HG02610 (cell line): Measurements from ENCODE around the gene ERICH2.
A peak's percentile ranks its signal among the peaks of the same experiment; 100 is the strongest.
"Not testable (repeated sequence)": the region's sequence is repeated elsewhere in the genome, so short reads cannot be mapped to it uniquely, and the experiment has no call there.

ENCODE experiments used
- ATAC-seq: cut with Tn5 transposase; IDR thresholded peaks from one replicate; pipeline ENCODE4 v1.9.1; 2021; ENCODE audit warnings: mild to moderate bottlenecking, moderate library complexity; ENCODE audit not compliant: unreplicated experiment

Gene ERICH2

GRCh38 chr2:170770008-170770605, at the start of gene ERICH2:
ERICH2 (plus strand) TSS chr2:170770378; CDS start chr2:170770682, 304 bp downstream.
- ATAC-seq: peak; percentile 57

DNA sequence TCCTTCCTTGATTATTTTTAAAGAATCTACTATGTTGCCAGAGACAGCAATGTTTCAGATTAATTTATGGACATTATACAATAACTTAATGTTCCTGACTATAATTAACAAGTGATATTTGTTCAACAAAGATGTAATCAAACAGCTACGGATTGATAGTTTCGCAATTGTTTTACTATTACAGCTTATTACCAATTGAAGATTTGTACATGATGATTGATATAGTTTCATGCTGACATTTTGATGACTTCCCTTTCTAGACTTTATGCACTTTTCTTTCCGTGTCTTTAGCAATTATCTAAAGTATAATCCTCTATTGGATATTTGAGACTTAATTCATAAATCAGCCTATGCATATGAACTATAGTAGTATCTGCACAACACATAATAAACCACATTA, 48.5 kb upstream of the ERICH2 start:
- ATAC-seq: no peak

DNA sequence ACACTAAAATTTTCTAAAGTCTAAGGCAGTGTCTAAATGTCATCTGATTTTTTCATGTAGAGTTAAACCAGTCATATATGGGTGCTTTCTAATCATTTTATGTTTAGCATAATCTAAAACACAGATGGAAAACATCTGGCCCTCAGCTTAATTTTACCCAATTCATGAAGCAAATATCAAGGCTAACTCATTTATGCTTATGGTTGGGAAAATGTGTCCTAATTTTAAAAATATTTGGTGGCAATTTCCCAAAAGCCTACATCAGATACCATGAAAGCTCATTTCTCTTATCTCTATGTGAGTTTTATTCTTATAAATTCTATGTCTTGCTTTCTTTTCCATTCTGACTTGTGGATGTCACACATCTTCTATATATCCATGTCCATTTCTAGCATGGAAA, 47.9 kb upstream of the ERICH2 start:
- ATAC-seq: no peak

- no peak for ATAC-seq
These were observed 46.7 kb upstream of the ERICH2 start for GRCh38 chr2:170723446-170723958.

DNA sequence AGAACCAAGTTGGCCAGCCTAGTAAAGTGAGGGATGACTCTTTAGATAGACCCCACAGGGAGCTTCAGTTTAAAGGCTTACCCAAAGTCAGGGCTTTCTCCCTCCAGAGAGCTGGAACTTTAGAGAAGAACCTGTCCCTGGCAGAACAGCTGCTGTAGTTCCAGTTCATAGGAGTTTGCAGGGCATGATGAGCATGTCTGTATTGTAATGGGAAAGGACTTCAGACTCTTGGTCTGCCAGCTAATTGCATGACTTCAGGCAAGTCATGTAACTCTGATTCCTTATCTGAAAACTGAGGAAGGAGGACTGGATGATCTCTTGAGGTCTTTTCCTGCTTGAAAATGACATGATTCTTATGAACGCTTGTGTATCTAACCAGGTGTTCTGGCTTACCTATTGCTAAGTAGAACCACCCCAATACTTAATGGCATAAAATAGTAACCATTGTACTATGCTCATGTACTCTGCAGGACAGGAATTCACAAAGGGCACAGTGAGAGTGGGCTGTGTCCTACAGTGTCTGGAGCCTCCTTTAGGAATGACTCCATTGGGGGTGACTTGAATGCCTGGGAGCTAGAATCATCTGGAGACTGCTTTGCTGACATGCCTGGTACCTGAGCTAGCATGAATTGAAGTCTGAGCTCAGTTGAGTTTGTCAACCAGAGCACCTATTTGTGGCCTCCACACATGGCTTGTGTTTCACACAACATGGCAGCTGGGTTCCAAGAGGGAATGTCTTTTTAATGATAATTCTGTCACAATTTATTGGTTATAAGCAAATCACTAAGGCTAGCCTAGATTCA, 36.2 kb upstream of the ERICH2 start:
- ATAC-seq: no peak

DNA sequence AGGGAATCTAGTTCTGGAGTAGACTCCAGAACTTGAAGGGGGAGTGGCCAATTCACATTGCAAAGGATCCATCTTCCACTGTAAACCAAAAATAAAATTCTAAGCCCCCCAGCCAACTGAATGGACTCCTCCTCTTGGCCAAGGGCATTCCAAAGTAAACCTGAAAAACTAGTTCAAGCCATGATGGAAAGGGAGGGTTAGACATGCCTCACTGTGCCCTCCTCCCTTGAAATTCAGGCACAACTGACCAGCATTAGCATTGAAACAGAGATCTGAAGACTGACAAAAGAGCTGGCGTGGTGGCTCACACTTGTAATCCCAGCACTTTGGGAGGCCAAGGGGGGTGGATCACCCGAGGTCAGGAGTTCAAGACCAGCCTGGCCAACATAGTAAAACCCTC, 35.6 kb upstream of the ERICH2 start:
- not testable (repeated sequence) for ATAC-seq

GRCh38 chr2:170736628-170737027, 33.5 kb upstream of the ERICH2 start:
- no peak for ATAC-seq

DNA sequence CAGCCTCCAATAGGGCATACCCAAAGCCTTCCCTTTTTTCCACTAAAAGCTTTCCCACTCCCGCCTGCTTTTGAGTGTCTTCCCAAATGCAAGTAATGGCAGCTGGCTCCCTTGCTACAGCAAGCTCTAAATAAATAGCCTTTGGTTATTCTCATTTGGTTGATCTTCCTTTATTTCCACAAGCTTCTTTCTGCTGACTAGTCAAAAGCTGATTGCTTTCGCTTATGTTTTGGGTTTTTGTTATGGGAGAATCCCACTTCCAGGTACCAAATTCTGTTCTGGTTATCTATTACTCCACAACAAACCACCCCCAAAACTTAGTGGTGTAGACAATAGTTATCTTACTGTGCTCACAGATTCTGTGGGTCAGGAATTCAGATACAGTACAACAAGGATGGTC, 32.8 kb upstream of the ERICH2 start:
- no peak for ATAC-seq

DNA sequence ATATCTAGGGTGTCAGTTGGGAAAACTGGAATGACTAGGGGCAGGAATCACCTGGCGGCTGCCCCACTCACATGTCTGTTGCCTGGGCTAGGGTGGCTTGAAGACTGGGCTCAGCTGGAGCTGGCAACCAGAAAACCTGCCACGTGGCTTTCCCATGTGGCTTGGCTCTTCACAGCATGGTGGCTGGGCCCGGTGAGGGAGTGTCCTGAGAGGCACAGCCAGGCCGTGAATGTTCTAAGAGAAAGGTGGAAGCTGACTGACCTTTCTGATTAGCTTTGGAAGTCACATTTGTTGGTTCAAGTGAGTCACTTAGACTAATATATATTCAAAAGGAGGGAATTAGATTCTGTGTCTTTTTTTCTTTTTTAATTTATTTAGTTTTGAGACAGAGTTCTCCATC, 32.4 kb upstream of the ERICH2 start:
- no peak for ATAC-seq

- no peak for ATAC-seq
These were observed 31.1 kb upstream of the ERICH2 start for GRCh38 chr2:170739048-170739447.

DNA sequence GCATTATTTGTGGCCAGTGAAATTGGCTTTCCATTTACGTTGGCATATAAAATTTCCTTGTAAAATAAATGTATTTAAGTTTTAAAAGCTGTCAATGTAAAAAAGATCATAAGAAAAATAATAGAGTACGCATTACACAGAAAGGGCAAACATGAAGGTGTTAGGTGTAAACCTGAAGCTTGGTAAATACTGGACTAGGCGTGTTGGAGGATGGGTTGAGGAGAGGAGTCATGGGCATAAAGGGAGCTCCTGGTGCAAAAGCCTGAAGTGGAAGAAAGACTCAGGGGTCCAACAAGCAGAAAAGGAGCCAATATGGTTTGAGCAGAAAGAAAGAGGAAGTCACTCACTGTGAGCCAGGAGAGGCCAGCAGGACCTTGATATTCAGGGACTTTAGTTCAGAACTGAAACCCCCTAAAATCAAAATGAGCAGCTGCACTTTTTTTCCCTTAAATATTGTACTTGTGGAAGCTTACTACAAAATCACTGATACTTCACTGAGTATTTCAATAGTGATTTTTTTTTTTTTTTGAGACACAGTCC, 30.6 kb upstream of the ERICH2 start:
- no peak for ATAC-seq

DNA sequence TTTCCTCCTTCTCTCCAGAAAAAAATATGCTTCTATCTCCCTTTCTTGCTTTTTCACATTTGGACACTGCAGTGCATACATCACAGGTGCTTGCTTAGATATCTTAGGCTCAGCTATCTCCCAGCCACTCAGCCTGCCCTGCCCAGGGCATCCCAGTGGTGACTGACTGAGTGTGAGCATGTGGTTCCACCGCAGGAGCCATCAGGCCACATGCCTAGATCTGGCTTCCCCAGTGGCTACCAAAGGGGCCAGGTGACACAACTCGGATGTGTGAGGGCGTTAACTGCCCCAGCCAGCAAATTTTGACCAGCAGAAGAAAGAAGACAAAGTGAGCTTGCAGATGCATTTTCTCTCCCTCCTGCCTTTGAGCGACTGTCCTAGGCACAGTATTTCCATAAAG, 29.5 kb upstream of the ERICH2 start:
- ATAC-seq: no peak

DNA sequence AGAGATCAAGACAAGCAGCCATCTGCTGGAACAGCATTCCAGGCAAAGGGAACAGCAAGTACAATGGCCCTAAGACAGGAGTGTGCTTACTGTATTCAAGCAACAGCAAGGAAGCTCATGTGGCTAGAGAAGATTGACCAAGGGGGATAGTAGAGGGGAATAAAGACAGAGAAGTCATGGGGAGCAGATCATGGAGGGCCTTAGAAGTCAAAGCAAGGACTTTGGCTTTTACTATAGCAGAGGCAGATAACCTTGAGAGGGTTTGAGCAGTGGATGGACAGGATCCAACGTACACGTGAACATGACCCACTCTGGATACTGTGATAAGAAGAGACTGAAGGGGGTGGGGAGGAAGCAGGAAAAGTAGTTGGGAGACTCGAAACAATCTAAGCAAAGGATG, 28.2 kb upstream of the ERICH2 start:
- no peak for ATAC-seq

DNA sequence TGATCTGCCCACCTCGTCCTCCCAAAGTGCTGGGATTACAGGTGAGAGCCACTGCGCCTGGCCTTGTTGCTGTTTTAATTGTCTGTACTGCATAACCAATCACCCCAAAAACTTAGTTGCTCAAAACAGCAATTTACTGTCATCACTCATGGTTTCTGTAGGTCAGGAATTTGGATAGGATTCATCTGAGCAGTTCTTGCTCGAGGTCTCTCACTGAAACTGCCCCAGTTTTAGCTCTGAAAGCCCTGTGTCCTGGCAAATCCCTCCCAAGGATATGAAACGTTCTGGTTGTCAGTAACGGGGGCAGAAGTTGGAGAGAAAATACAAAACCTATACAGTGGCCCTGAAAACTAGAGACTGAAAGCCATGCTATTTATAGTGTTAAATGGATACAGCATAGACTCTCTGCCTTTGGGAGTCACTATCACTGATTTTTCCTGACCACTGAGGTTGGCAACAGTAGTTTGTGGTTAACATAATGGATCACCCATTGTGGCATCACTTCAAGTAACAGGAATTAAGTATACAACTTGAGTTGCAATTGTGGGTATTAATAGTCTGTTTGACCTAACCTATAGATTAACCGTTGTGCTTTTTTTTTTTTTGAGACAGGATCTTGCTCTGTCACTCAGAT, 27.2 kb upstream of the ERICH2 start:
- ATAC-seq: no peak

DNA sequence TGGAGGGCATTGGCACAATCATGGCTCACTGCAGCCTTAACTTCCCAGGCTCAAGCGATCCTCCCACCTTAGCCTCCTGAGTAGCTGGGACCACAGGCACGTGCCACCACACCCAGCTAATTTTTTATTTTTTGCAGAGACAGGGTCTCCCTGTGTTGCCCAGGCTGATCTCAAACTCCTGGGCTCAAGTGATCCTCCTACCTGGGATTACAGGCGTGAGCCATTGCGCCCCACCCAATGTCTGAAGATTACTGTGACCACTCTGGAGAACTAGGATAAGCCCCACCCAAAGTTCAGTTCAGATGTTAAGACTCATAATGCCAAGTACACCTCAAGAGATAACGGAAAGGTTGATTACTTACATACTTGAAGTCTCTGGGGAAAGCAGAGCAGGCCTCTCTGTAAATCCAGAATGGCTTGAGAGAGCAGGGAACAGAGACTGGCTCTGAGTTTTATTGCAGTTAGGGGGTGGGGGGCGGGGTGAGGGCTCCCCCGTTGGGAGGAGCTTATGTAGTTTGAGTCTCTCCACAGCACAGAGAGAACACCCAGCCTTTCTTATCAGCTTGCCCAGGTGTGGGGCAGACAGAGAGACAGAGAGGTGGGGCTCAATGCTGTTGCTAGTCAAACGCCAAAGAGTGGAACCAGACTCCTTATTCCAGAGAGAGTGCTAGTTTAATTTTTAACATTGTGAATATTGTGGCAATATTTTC, 26.5 kb upstream of the ERICH2 start:
- ATAC-seq: no peak

- ATAC-seq: no peak
These were observed 25.8 kb upstream of the ERICH2 start for GRCh38 chr2:170744248-170745002.

DNA sequence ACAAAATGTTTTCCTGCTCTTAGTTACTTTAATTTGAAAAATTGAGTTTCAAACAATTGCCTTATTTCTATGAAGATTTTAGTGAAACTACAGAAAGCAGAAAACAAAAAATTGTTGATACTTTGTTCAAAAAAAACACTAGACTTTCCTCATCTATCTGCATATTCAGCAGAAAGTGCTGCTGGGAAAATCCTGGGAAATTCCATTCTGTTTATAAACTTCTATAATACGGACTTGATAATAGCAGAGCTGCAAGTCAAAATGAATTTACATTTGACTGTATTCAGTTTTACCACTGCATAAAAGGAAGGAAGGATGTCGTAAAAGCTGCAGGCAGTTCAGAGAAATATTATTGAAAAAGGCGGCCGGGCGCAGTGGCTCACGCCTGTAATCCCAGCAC, 24.9 kb upstream of the ERICH2 start:
- ATAC-seq: no peak

DNA sequence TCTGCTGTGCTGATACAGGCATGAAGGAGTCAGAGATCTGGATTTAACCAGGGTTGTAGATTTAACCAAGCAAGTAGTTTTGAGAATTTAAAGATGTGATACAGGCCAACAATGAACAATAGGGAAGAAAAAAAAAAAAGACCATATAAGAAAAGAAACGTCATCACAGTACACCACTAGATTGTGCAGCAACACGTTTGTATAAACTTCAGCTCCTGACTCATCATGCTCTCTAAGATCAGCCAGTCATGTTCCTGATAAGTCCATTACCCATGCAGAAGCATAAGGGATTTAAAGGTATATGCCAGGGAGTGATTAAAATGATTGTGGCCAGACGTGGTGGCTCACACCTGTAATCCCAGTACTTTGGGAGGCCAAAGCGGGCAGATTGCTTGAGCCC, 22.3 kb upstream of the ERICH2 start:
- ATAC-seq: no peak

GRCh38 chr2:170751555-170751954, 18.6 kb upstream of the ERICH2 start:
- not testable (repeated sequence) for ATAC-seq

DNA sequence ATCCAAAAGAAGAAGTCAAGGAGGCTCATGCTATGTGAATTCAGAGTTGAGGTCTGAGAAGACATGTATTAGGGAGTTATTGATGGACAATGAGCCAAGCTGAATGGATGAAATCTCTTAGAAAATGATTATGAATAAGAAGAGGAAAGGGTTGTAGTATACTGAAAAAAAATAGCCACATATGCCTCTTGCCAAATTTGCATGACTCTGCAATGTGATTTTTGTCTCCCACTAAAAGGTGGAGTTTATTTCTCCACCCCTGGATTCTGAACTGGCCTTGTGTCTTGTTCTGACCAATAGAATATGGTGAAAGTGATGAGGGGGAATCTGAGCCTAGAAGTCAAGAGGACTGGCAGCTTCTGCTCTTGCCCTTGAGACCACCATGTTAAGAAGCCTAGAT, 8.6 kb upstream of the ERICH2 start:
- no peak for ATAC-seq
